AG04450 (cell line): ENCODE results near the gene UNC5C. TPM values are rescaled to one million over a fixed set of nuclear protein-coding genes. Genes with fewer than 3 reads are reported as not detected.

ENCODE experiments used
- CTCF ChIA-PET: fragments of 300-600, 350-600 bp; formaldehyde crosslinking; extraction: SDS; loops from one replicate; lab custom pipeline; 2022; ENCODE audit warnings: antibody characterized with exemption, inconsistent platforms; lab: Charles Lee
- POLR2A ChIA-PET: fragments of 350-600 bp; formaldehyde crosslinking; extraction: SDS; loops from one replicate; lab custom pipeline; 2021; ENCODE audit warnings: antibody characterized with exemption, inconsistent platforms; lab: Yijun Ruan, JAX
- DNase-seq: peaks from one replicate; pipeline ENCODE4 v3.0.0-alpha.2; 2011; ENCODE audit warnings: low read depth, low spot score
- H3K27ac ChIP-seq: one replicate; pipeline ENCODE4 v1.5.1; 2012; ENCODE audit warnings: low read depth, low read length, control low read depth
- H3K27me3 ChIP-seq: one replicate; pipeline ENCODE4 v1.6.0; 2012; ENCODE audit warnings: low read length; ENCODE audit not compliant: control insufficient read depth, insufficient read depth
- H3K4me3 ChIP-seq: 2 replicates; pipeline ENCODE4 v1.5.1; 2011; ENCODE audit warnings: mild to moderate bottlenecking, low read depth, low read length, control low read depth
- H3K9me3 ChIP-seq: 2 replicates; pipeline ENCODE4 v1.5.1; 2012; ENCODE audit warnings: low read length; ENCODE audit not compliant: control insufficient read depth, insufficient read depth
- CTCF ChIP-seq: IDR thresholded peaks from 2 replicates; pipeline ENCODE4 v1.5.1; 2011; ENCODE audit warnings: low read depth, low read length, control low read depth, inconsistent platforms
- polyA plus RNA-seq: library from polyadenylated mRNA; depleted of rRNA; stranded (reverse); fragments of >200 nt; gene quantifications from 2 replicates; pipeline ENCODE4 v1.2.3, GENCODE V29; 2011

The UNC5C gene
- polyA plus RNA-seq, 1 experiment, result 0.07 TPM

DNA sequence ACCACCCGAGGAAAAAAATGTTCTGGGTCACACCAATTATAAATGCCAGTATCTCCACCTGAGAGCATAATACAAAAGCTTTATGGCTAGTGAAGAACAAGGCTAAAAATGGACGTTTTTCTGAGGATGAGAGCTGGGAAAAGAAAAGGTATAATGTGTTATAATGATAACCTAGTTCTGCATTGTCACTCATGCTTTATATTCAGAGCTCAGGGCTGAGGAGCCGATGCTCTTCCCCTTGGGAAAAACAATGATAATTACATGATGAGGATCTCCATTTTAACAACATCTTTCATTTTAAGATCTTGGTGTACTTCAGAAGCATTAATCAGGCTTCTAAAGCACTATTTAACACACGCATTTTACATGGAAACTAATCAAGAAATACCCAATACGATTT lies 333.7 kb downstream of the UNC5C start:
- no peak for DNase-seq

DNA sequence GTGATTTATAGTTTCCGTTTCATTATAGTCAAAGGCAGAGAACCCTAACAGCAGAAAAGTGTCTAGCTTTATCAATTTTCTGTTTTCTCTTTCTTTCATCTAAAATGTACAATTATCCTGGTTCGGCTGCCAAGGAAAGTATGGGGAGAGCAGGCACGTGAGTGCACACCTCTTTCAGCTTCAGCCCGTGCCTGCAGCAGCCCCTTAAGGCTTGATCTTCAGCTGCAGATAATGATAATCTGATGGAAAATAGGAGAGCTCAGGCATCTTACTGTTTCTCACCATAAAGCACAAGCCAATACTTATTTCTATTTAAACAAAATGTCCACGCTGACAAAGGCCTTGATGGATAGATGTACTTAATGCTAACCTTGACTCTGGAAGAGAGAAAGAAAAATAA lies 334.4 kb downstream of the UNC5C start:
- ChIA-PET POLR2A (no interaction called here), CTCF (no interaction called here)
- H3K27me3 ChIP-seq, result peaks cover 2% of the 10 kb centered on the region
- DNase-seq, result no peak
- H3K4me3 ChIP-seq, result no peak overlapping the region
- no peaks in the 10 kb centered on the region for H3K9me3 ChIP-seq
- no peak for TF ChIP-seq CTCF
- no peak overlapping the region for H3K27ac ChIP-seq

More for the DNA sequence above, 333.7 kb downstream of the UNC5C start:
- ChIA-PET POLR2A (no interaction called here), CTCF (no interaction called here)
- Histone ChIP-seq H3K27ac (no peak overlapping the region), H3K9me3 (no peaks in the 10 kb centered on the region), H3K4me3 (no peak overlapping the region), H3K27me3 (peaks cover 2% of the 10 kb centered on the region)
- no peak for TF ChIP-seq CTCF

- no peak overlapping the region for H3K4me3 ChIP-seq
- H3K27ac ChIP-seq, result no peak overlapping the region
- no peak for DNase-seq
- H3K9me3 ChIP-seq, result no peaks in the 10 kb centered on the region
- POLR2A ChIA-PET, result no interaction called here
- H3K27me3 ChIP-seq, result peaks cover 2% of the 10 kb centered on the region
- CTCF ChIA-PET, result no interaction called here
- no peak for TF ChIP-seq CTCF
Observed at GRCh38 chr4:95213366-95213765, 335.4 kb downstream of the UNC5C start.

DNA sequence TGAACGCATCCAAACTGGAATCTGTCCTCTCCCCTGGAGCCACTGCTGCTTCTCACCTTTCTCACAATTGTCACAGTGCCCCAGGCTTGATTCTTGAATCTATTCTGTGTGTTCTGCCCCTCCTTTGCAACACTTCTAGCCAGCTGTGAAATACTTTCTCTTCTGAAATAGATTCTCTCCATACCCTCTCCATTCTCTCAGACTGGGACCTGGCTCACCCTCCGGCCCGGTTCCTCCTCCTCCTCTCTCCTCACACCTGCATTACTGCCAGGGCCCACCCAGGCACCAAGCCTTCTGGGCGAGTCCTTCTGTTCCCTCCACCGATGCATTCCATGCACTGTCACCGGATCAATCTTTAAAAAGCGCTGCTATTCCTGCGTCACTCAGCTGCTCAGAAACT lies 336.1 kb downstream of the UNC5C start:
- Histone ChIP-seq H3K27ac (no peak overlapping the region), H3K27me3 (peaks cover 2% of the 10 kb centered on the region), H3K4me3 (no peak overlapping the region), H3K9me3 (no peaks in the 10 kb centered on the region)
- DNase-seq, result no peak
- CTCF ChIA-PET, result no interaction called here
- TF ChIP-seq CTCF, result no peak
- POLR2A ChIA-PET, result no interaction called here

- ChIA-PET POLR2A (no interaction called here), CTCF (no interaction called here)
- Histone ChIP-seq H3K9me3 (no peaks in the 10 kb centered on the region), H3K4me3 (no peak overlapping the region), H3K27ac (no peak overlapping the region), H3K27me3 (peaks cover 2% of the 10 kb centered on the region)
- no peak for TF ChIP-seq CTCF
- DNase-seq, result no peak
Observed at GRCh38 chr4:95209927-95210326, 338.8 kb downstream of the UNC5C start.
